ENCODE data around the gene NAA60.

DNA sequence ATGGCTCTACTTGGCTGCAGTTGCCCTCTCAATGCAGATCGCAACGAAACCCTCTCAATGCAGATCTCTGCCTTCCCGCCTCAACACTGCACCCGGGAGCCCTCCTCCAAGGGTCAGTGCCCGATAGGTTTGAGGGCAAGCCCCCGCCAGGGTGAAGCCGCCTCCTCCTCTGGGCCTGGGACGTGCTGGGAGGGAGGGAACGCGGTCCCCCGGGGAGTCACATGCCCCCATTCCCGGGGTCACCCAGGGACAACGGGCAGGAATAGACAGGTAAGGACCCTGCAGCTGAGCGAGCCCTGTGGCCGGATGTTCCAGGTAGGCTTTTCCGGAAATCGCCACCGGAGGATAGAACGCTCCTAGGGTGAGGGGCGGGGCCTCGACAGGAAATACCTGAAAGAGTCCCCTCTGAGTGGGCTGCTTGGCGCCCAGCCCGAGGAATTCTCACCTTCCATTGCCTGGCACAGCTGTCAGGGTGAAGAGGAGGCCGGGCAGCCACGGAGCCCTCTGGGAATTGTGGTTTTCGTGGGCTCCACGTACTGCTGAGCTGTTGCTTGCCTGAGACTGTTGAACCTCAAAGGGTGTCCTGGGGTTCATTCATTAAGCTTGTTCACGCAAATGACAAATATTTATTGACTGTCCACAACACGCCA is 29.6 kb upstream of the NAA60 start:
- TF ChIP-seq POLR2A (IDR thresholded peaks at IDR 0.05; ENCODE audit: low read length) (no peak), GATA1 (IDR thresholded peaks at IDR 0.05; ENCODE audit: low read depth, low read length) (no peak)
